WTC11 (cell line): ENCODE measurements around the gene CCBE1. TPM values are rescaled to one million over a fixed set of nuclear protein-coding genes. Genes with fewer than 3 reads are reported as not detected.
"Not testable (repeated sequence)": the region's sequence is repeated elsewhere in the genome, so short reads cannot be mapped to it uniquely, and the experiment has no call there.

Experiments used
- ATAC-seq: fragments of 200-7000 bp; cut with Tn5 transposase; 2 replicates; pipeline ENCODE4 v1.10.0; 2021; ENCODE audit warnings: mild to moderate bottlenecking, moderate library complexity
- CTCF ChIA-PET: fragments of 300-600 bp; sonication (Branson Sonifier 250); formaldehyde crosslinking; loops from one replicate; lab custom pipeline; 2021; ENCODE audit warnings: antibody characterized with exemption; lab: Charles Lee
- POLR2A ChIA-PET: fragments of 350-600 bp; sonication (Branson Sonifier 250); formaldehyde crosslinking; loops from one replicate; lab custom pipeline; 2021; ENCODE audit warnings: antibody characterized with exemption; lab: Charles Lee
- DNase-seq: peaks from one replicate; pipeline ENCODE4 v3.0.0; 2021; ENCODE audit warnings: low spot score
- H3K27ac Mint-ChIP-seq: 2 replicates; pipeline ENCODE4 v1.8.0; 2021; ENCODE audit warnings: mixed read lengths
- H3K27me3 Mint-ChIP-seq: 2 replicates; pipeline ENCODE4 v1.8.0; 2021; ENCODE audit warnings: low read depth, mild to moderate bottlenecking, moderate library complexity, mixed read lengths
- H3K36me3 Mint-ChIP-seq: 2 replicates; pipeline ENCODE4 v1.8.0; 2021; ENCODE audit warnings: mixed read lengths
- H3K4me1 Mint-ChIP-seq: 2 replicates; pipeline ENCODE4 v1.8.0; 2022; ENCODE audit warnings: mixed read lengths
- H3K4me3 Mint-ChIP-seq: 2 replicates; pipeline ENCODE4 v1.8.0; 2021; ENCODE audit warnings: mild to moderate bottlenecking, moderate library complexity, mixed read lengths
- H3K9me3 Mint-ChIP-seq: 2 replicates; pipeline ENCODE4 v1.8.0; 2021; ENCODE audit warnings: mixed read lengths
- ATF2 ChIP-seq: sonication (generic); formaldehyde crosslinking; IDR thresholded peaks from 2 replicates; pipeline ENCODE4 v1.8.1; 2022; ENCODE audit warnings: low read depth, missing genetic modification reagents, borderline replicate concordance
- CTCF ChIP-seq: fragments of 200-600 bp; IDR thresholded peaks from 2 replicates; pipeline ENCODE4 v1.8.0; 2022; ENCODE audit warnings: antibody characterized with exemption
- ESRRA ChIP-seq: sonication (generic); formaldehyde crosslinking; IDR thresholded peaks from 2 replicates; pipeline ENCODE4 v1.8.1; 2022; ENCODE audit warnings: mild to moderate bottlenecking, missing genetic modification reagents, borderline replicate concordance
- GABPB1 ChIP-seq: sonication (generic); formaldehyde crosslinking; IDR thresholded peaks from 2 replicates; pipeline ENCODE4 v1.8.1; 2023; ENCODE audit warnings: mild to moderate bottlenecking, missing genetic modification reagents
- IRF1 ChIP-seq: sonication (generic); formaldehyde crosslinking; IDR thresholded peaks from 2 replicates; pipeline ENCODE4 v1.8.0; 2023; ENCODE audit warnings: missing genetic modification reagents
- IRF2 ChIP-seq: sonication (generic); formaldehyde crosslinking; IDR thresholded peaks from 2 replicates; pipeline ENCODE4 v1.8.0; 2022; ENCODE audit warnings: low read depth, missing genetic modification reagents, borderline replicate concordance
- MYBL2 ChIP-seq: sonication (generic); formaldehyde crosslinking; IDR thresholded peaks from 2 replicates; pipeline ENCODE4 v1.8.1; 2023; ENCODE audit warnings: mild to moderate bottlenecking, moderate library complexity, missing genetic modification reagents
- TCF7 ChIP-seq: sonication (generic); formaldehyde crosslinking; IDR thresholded peaks from 2 replicates; pipeline ENCODE4 v1.8.0; 2022; ENCODE audit warnings: mild to moderate bottlenecking, low read depth, missing genetic modification reagents, moderate library complexity
- TP53 ChIP-seq: sonication (generic); formaldehyde crosslinking; IDR thresholded peaks from 2 replicates; pipeline ENCODE4 v1.8.1; 2023; ENCODE audit warnings: mild to moderate bottlenecking, missing genetic modification reagents
- ZNF317 ChIP-seq: sonication (generic); formaldehyde crosslinking; IDR thresholded peaks from 2 replicates; pipeline ENCODE4 v1.8.1; 2023; ENCODE audit warnings: low read depth, mild to moderate bottlenecking, moderate library complexity, missing genetic modification reagents, borderline replicate concordance
- ZNF423 ChIP-seq: fragments of 250-450 bp; sonication (Bioruptor Pico); IDR thresholded peaks from 2 replicates; pipeline ENCODE4 v2.1.2; 2022; ENCODE audit warnings: mild to moderate bottlenecking, moderate library complexity
- ZNF425 ChIP-seq: fragments of 250-450 bp; sonication (Bioruptor Pico); conservative IDR thresholded peaks from 2 replicates; pipeline ENCODE4 v1.9.0; 2021; ENCODE audit warnings: mild to moderate bottlenecking
- total RNA-seq: library from RNA; stranded (reverse); gene quantifications from 3 replicates; pipeline ENCODE4 v1.2.3, GENCODE V29; 2021

CCBE1 gene
- total RNA-seq, 1 experiment from 2014 or later: 9.7 TPM

GRCh38 chr18:59517446-59518165 is 179.6 kb downstream of the CCBE1 start:
- no peak for TF ChIP-seq IRF2 (CRISPR knock-in tag)
- TF ChIP-seq ZNF317: no peak
- no peak for TF ChIP-seq ESRRA
- no peak for TF ChIP-seq ATF2 (CRISPR knock-in tag)
- Mint-ChIP-seq H3K27ac (no peak overlapping the region), H3K27me3 (no peaks in the 10 kb centered on the region), H3K4me1 (peaks cover 9% of the 10 kb centered on the region), H3K9me3 (no peaks in the 10 kb centered on the region), H3K36me3 (no peaks in the 10 kb centered on the region), H3K4me3 (no peak overlapping the region)
- ATAC-seq (peak; percentile 65), DNase-seq (peak; percentile 42)
- ChIA-PET CTCF (interaction anchor here (1.1 to 1.3 kb wide), 2 partner anchors 58 to 179 kb away, joined by 4 to 5 read pairs; partner anchors contain the start of gene CCBE1), POLR2A (interaction anchor here (0.5 kb wide), 1 partner anchor 389 kb away, joined by 3 read pairs; no protein-coding TSS in a partner anchor)

- ChIA-PET CTCF (interaction anchor here (0.7 kb wide), 2 partner anchors 56 to 114 kb away, joined by 3 read pairs; no protein-coding TSS in a partner anchor), POLR2A (no interaction called here)
- ATAC-seq (no peak), DNase-seq (no peak)
- Mint-ChIP-seq H3K4me3 (no peak overlapping the region), H3K36me3 (no peaks in the 10 kb centered on the region), H3K27ac (0 out of 2 replicates have a peak overlapping the region, but pooled peaks have one; percentile 25), H3K4me1 (peaks cover 9% of the 10 kb centered on the region), H3K27me3 (no peaks in the 10 kb centered on the region), H3K9me3 (no peaks in the 10 kb centered on the region)
- no peak for TF ChIP-seq ZNF425
- TF ChIP-seq GABPB1 (CRISPR knock-in tag): peak; percentile 79
Measured at GRCh38 chr18:59516356-59517155, 180.7 kb downstream of the CCBE1 start.

- H3K36me3 Mint-ChIP-seq, H3K4me1 Mint-ChIP-seq, DNase-seq, H3K4me3 Mint-ChIP-seq, POLR2A ChIA-PET, H3K9me3 Mint-ChIP-seq, ATAC-seq, H3K27ac Mint-ChIP-seq, H3K27me3 Mint-ChIP-seq: not testable (repeated sequence)
- CTCF ChIA-PET: interaction anchor here (0.7 kb wide), 1 partner anchor 56 kb away, joined by 3 read pairs; no protein-coding TSS in a partner anchor
Measured at GRCh38 chr18:59515956-59516355, 181.3 kb downstream of the CCBE1 start.

- DNase-seq (no peak), ATAC-seq (no peak)
- peaks cover 9% of the 10 kb centered on the region for H3K4me1 Mint-ChIP-seq
- POLR2A ChIA-PET: no interaction called here
- H3K4me3 Mint-ChIP-seq: no peak overlapping the region
- H3K9me3 Mint-ChIP-seq: no peaks in the 10 kb centered on the region
- H3K27me3 Mint-ChIP-seq: no peaks in the 10 kb centered on the region
- CTCF ChIA-PET: no interaction called here
- H3K27ac Mint-ChIP-seq: no peak overlapping the region
- H3K36me3 Mint-ChIP-seq: no peaks in the 10 kb centered on the region
- TF ChIP-seq IRF1: no peak
- TF ChIP-seq ZNF423 (CRISPR knock-in tag): no peak
- TF ChIP-seq TP53 (CRISPR knock-in tag): no peak
- TF ChIP-seq MYBL2 (CRISPR knock-in tag): no peak
- TF ChIP-seq CTCF: no peak
- TF ChIP-seq TCF7: no peak
- TF ChIP-seq, all 79 proteins: peak for 0
Measured at GRCh38 chr18:59515147-59515546, 182.1 kb downstream of the CCBE1 start.
